Ishikawa (cell line): ENCODE data around the gene SLC5A12.

Experiments used
- CEBPB ChIP-seq: IDR thresholded peaks from 2 replicates; pipeline ENCODE4 v1.6.1; 2012
- CREB1 ChIP-seq: IDR thresholded peaks from 2 replicates; pipeline ENCODE4 v1.6.1; 2012; ENCODE audit warnings: low read depth
- EP300 ChIP-seq: IDR thresholded peaks from 2 replicates; pipeline ENCODE4 v1.6.1; 2012; ENCODE audit warnings: borderline replicate concordance
- FOXM1 ChIP-seq: IDR thresholded peaks from 2 replicates; pipeline ENCODE4 v1.6.1; 2012; ENCODE audit warnings: low read depth, borderline replicate concordance
- MAX ChIP-seq: IDR thresholded peaks from 2 replicates; pipeline ENCODE4 v1.6.1; 2012
- RAD21 ChIP-seq: IDR thresholded peaks from 2 replicates; pipeline ENCODE4 v1.6.1; 2012; ENCODE audit warnings: low read depth
- TAF1 ChIP-seq: IDR thresholded peaks from 2 replicates; pipeline ENCODE4 v1.6.1; 2012; ENCODE audit warnings: low read depth, mild to moderate bottlenecking
- TEAD4 ChIP-seq: IDR thresholded peaks from 2 replicates; pipeline ENCODE4 v1.6.1; 2012
- YY1 ChIP-seq: IDR thresholded peaks from 2 replicates; pipeline ENCODE4 v1.6.1; 2012; ENCODE audit warnings: low read depth
- TF ChIP-seq, protein P1 (sequence below): IDR thresholded peaks from 2 replicates; pipeline ENCODE4 v1.6.1; 2012; ENCODE audit warnings: low read depth, mild to moderate bottlenecking
- TF ChIP-seq, protein P2 (sequence below): IDR thresholded peaks from 2 replicates; pipeline ENCODE4 v1.6.1; 2012

- TF ChIP-seq, protein P1, sequence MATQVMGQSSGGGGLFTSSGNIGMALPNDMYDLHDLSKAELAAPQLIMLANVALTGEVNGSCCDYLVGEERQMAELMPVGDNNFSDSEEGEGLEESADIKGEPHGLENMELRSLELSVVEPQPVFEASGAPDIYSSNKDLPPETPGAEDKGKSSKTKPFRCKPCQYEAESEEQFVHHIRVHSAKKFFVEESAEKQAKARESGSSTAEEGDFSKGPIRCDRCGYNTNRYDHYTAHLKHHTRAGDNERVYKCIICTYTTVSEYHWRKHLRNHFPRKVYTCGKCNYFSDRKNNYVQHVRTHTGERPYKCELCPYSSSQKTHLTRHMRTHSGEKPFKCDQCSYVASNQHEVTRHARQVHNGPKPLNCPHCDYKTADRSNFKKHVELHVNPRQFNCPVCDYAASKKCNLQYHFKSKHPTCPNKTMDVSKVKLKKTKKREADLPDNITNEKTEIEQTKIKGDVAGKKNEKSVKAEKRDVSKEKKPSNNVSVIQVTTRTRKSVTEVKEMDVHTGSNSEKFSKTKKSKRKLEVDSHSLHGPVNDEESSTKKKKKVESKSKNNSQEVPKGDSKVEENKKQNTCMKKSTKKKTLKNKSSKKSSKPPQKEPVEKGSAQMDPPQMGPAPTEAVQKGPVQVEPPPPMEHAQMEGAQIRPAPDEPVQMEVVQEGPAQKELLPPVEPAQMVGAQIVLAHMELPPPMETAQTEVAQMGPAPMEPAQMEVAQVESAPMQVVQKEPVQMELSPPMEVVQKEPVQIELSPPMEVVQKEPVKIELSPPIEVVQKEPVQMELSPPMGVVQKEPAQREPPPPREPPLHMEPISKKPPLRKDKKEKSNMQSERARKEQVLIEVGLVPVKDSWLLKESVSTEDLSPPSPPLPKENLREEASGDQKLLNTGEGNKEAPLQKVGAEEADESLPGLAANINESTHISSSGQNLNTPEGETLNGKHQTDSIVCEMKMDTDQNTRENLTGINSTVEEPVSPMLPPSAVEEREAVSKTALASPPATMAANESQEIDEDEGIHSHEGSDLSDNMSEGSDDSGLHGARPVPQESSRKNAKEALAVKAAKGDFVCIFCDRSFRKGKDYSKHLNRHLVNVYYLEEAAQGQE, result no peak
- TF ChIP-seq EP300 (no peak), MAX (no peak), TAF1 (no peak), FOXM1 (no peak), YY1 (no peak), CREB1 (no peak), RAD21 (peak; percentile 82), TEAD4 (no peak), CEBPB (no peak)
- TF ChIP-seq, protein P2, sequence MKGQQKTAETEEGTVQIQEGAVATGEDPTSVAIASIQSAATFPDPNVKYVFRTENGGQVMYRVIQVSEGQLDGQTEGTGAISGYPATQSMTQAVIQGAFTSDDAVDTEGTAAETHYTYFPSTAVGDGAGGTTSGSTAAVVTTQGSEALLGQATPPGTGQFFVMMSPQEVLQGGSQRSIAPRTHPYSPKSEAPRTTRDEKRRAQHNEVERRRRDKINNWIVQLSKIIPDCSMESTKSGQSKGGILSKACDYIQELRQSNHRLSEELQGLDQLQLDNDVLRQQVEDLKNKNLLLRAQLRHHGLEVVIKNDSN, result no peak
These were observed 72.0 kb downstream of the SLC5A12 start for GRCh38 chr11:26649884-26650283.
